HG03039 (cell line): ENCODE results near the gene E2F1.

Experiments used
- ATAC-seq: cut with Tn5 transposase; IDR thresholded peaks from one replicate; pipeline ENCODE4 v1.9.1; 2021; ENCODE audit warnings: mild to moderate bottlenecking, moderate library complexity; ENCODE audit not compliant: unreplicated experiment

Gene E2F1

GRCh38 chr20:33686100-33686983 is at the start of gene E2F1:
TSS of gene E2F1 (minus strand) at chr20:33686385. CDS start at chr20:33686264, 121 bp downstream.
- ATAC-seq: peak; percentile 73

DNA sequence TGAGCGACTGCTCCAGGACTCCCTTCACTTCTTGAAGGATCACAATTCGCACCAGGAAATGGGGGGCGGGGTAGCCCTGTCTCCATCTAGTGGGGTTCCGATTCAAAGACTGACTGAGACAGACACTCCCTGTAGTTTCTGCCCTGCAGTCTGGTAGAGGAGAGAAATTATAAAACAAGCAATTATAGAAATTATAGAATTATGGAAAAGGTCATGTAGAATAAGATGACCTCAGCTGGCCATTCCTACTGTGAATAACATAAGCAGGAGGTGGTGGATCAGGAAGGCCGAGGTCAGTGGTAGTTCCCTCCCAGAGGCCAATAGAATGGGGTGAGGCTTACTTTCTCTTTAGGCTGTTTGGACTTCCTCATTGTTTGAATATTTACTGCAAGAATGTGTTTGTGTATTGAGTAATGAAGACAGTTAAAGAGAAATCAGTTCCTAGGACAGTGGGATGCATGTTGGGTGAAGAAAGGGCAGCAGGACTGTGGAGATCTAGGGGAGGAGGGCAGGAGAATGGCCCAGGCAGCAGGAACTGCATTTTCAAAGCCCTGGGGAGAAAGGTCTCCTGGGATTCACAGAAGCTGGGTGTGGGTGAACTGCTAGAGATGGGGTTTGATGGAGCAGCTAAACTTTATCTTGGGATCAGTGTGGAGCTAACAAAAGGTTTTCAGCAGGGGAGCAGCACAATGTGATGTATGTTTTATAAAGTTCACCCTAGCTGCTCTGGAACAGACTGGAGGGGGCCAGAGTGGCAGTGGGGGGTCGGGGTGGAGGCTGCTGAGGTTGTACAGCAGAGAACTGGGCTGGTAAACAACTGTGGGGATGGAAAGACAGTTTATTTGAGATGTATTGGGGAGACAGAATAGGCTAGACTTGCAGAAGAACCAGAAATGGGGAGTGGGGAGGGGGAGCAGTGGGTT is 47.7 kb upstream of the E2F1 start:
- ATAC-seq: no peak

- peak; percentile 47 for ATAC-seq
Measured at GRCh38 chr20:33732166-33732970, 46.2 kb upstream of the E2F1 start.

GRCh38 chr20:33731693-33732165 is 45.5 kb upstream of the E2F1 start, which contains the start of gene ZNF341:
TSS of gene ZNF341 (plus strand) at chr20:33731996. CDS start at chr20:33732022, 26 bp downstream.
- ATAC-seq: peak; percentile 64

- no peak for ATAC-seq
Measured at GRCh38 chr20:33730946-33731692, 44.9 kb upstream of the E2F1 start.

- ATAC-seq: no peak
Measured at GRCh38 chr20:33729101-33729500, 42.9 kb upstream of the E2F1 start.

- no peak for ATAC-seq
Measured at GRCh38 chr20:33728463-33728862, 42.3 kb upstream of the E2F1 start.

DNA sequence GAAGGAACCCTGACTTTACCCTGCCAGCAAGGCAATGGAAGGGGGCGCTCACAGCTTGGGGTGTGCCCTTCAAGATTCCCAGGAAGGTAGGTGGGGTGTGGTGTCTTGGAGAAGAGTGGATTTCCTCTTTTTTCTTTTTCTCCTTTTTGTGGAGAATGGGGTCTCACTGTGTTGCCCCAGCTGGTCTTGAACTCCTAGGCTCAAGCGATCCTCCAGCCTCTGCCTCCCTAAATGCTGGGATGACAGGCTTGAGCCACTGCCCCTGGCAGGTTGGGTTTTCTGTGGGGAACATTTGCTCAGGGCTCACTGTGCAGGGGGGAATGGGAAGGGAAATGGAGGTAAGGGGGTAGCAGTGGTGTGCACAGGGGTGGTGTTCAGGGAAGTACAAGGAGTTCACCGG is 41.6 kb upstream of the E2F1 start:
- ATAC-seq: no peak

GRCh38 chr20:33727115-33727479 is 40.9 kb upstream of the E2F1 start:
- no peak for ATAC-seq

- ATAC-seq: no peak
Measured at GRCh38 chr20:33725607-33726264, 39.6 kb upstream of the E2F1 start.

DNA sequence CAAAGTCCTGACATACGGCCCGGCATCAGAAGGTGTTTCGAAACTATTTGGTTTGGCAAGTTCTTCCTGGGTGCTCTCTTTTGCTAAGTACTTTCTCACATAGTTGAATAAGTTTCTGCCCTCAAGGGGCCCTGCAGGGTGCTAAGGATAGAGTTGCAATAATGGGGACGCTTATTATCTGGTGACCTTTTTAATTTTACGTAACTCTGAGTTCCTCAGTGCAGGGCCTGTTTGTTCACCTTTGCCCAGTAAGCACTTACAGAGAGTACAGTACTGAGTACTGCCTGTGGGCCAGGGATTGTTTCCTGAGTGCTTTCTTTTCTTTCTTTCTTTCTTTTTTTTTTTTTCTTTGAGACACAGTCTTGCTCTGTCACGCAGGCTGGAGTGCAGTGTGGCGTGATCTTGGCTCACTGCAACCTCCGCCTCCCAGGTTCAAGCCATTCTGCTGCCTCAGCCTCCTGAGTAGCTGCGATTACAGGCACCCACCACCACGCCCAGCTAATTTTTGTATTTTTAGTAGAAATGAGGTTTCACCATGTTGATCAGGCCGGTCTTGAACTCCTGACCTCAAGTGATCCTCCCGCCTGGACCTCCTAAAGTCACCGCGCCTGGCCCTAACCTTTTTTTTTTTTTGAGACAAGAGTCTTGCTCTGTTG is 38.4 kb upstream of the E2F1 start:
- no peak for ATAC-seq

DNA sequence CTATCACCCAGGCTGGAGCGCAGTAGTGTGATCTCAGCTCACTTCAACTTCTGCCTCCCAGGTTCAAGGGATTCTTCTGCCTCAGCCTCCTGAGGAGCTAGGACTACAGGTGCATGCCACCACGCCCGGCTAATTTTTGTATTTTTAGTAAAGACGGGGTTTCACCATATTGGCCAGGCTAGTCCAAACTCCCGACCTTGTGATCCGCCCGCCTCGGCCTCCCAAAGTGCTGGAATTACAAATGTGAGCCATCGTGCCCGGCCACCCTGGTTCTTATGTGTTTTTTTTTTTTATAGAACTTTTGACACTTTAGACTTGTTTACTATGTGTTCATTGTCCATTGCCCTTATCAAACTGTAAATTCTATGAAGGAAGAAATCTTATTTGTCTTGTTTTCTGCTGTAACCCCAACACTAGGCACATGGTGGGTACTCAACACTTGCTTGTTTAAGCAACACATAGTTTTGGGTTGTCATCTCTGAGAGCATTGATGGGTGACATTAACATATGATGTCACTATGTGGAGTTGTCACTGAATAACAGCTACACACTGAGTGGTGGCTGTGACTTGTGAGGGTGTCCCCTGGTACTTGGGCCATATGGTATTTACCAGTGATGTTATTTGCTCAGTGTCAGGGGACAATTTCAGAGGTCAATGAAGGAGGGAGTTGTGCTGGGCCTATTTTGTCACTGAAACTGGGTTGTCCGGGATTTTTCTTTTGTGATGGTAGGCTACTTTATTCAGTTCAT is 35.4 kb upstream of the E2F1 start:
- no peak for ATAC-seq

- peak; percentile 94 for ATAC-seq
Measured at GRCh38 chr20:33719989-33720709, 34.0 kb upstream of the E2F1 start, which contains the start of gene PXMP4. TSS of gene PXMP4 (minus strand) at chr20:33720310. CDS start at chr20:33720207, 103 bp downstream.

GRCh38 chr20:33719277-33719988 is 33.2 kb upstream of the E2F1 start:
- no peak for ATAC-seq

DNA sequence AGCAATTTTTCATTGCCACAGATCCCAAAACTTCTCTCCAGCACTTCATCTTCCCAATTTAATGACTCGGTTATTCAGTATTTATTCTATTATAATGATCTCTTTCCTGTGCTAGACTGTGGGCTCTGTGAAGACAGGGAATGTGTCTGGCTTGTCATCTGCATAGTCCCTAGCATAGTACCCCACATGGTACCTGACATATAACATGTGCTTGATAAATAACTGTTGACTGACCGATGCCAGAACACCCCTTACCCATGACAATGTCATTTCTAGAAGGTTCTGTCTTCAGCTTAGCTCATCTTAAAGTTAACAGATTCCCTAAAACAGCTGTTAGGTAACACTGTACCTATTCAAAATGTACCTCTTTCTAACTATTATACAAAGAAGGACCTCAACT is 30.3 kb upstream of the E2F1 start:
- no peak for ATAC-seq

DNA sequence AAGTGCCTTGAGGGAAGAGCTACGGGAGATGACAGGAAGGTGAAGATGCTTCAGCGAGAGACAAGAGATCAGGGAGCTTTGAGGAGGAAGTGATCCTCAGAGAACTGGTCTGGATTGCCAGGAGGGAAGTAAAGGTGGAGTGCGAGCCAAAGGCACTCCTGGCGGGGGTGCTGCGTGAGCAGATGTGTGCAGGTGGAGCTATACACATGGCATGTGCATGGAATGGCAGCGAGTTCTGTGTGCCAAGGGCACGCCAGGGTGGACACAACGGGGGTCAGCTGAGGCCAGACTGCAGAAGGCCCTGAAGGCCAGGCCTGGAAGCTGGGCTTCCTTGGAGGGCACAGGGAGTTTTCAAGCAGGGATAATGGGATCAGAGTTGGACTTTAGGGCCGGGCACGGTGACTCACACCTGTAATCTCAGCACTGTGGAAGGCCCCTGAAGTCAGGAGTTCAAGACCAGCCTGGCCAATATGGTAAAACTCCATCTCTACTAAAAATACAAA is 27.7 kb upstream of the E2F1 start:
- ATAC-seq: no peak

DNA sequence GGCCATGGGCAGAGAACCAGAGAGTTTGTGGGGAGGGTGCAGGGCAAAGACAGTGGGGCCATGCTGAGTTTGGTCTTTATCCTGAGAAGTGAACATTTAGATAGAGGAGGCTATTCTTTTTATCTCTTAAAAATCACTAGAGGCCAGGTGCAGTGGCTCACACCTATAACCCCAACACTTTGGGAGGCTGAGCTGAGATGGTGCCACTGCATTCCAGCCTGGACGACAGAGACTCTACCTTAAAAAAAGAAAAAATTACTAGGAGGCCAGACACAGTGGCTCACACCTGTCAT is 25.2 kb upstream of the E2F1 start:
- no peak for ATAC-seq
